Psoas muscle (tissue), 8 donors: ENCODE measurements around the gene SLC34A3. TPM values are rescaled to one million over a fixed set of nuclear protein-coding genes. Genes with fewer than 3 reads are reported as not detected.

Source experiments
- ATAC-seq, 4 donors: fragments of 200-7000 bp; cut with Tn5 transposase; one replicate each; pipeline ENCODE4 v1.9.1; 2020; ENCODE audit warnings: moderate library complexity in 3 of 4, mild to moderate bottlenecking in 2 of 4
- DNase-seq, 2 donors: peaks; one replicate each; pipeline ENCODE4 v3.0.0-alpha.2; 2020
- H3K27ac ChIP-seq: fragments of 200-600 bp; one replicate; pipeline ENCODE4 v1.8.0; 2022
- H3K27me3 ChIP-seq, 3 donors: fragments of 200-600 bp in 1 of 3; one replicate each; pipeline versions ENCODE4 v1.6.1 to v1.8.0; 2013 to 2022; ENCODE audit warnings: low read length in 2 of 3, mild to moderate bottlenecking in 2 of 3, moderate library complexity in 1 of 3; ENCODE audit not compliant: insufficient read depth in 3 of 3
- H3K36me3 ChIP-seq, 2 donors: fragments of 200-600 bp in 1 of 2; one replicate each; pipeline versions ENCODE4 v1.6.1 to v1.8.0; 2013 to 2022; ENCODE audit warnings: low read depth in 1 of 2, mild to moderate bottlenecking in 1 of 2, moderate library complexity in 1 of 2; ENCODE audit not compliant: insufficient read depth in 1 of 2
- H3K4me1 ChIP-seq: fragments of 200-600 bp; one replicate; pipeline ENCODE4 v1.8.0; 2022
- H3K4me3 ChIP-seq: fragments of 200-600 bp; one replicate; pipeline ENCODE4 v1.8.0; 2022; ENCODE audit warnings: mild to moderate bottlenecking
- H3K9me3 ChIP-seq: fragments of 200-600 bp; one replicate; pipeline ENCODE4 v1.8.0; 2022
- CTCF ChIP-seq: fragments of 200-600 bp; IDR thresholded peaks from one replicate; pipeline ENCODE4 v1.8.0; 2022; ENCODE audit warnings: antibody characterized with exemption
- WGBS, 3 donors: extraction: QIAGEN DNeasy Blood & Tissue Kit; methylation state at CpG; one replicate each; pipeline versions ENCODE4 v1.1.6 to v1.1.7; 2013; 5-methylcytosine and 5-hydroxymethylcytosine counted together
- intact Hi-C, 2 donors: fragments of 100-400 bp; cut with DNase I; formaldehyde crosslinking; loops; one replicate each; pipeline versions ENCODE4 v1.11.0 to v1.14.2; 2022
- polyA plus RNA-seq, 3 donors: library from polyadenylated mRNA; stranded (reverse); fragments of 200-250 nt; gene quantifications; one replicate each; pipeline ENCODE4 v1.2.3, GENCODE V29; 2013
- total RNA-seq, 4 donors: library from RNA; stranded (reverse); fragmentation: NEBNext Ultra II Directional in 2 of 4; extraction: Animal tissue kit (Norgen Biotek cat#: 25700) in 2 of 4; gene quantifications; one replicate each; pipeline versions ENCODE4 v1.2.1 to v1.2.4, GENCODE V29; 2021 to 2023
- donor health status: healthy with polysubstance abuse.
- donor health status: DM: no; HTN: no; CAD: no; lungs with moderate emphysema.
- donor health status: Bipolar disorder and iron deficiency.
- donor health status: healthy.
- donor health status: DM: yes; HTN: yes; CAD: no.
- donor health status: DM: no; HTN: no; CAD: no.
- donor health status: DM: no; HTN: no; CAD: no.
- donor health status: DM: yes; HTN: yes; CAD: no.

Gene SLC34A3
- total and polyA plus RNA-seq, 7 donors: not detected

DNA sequence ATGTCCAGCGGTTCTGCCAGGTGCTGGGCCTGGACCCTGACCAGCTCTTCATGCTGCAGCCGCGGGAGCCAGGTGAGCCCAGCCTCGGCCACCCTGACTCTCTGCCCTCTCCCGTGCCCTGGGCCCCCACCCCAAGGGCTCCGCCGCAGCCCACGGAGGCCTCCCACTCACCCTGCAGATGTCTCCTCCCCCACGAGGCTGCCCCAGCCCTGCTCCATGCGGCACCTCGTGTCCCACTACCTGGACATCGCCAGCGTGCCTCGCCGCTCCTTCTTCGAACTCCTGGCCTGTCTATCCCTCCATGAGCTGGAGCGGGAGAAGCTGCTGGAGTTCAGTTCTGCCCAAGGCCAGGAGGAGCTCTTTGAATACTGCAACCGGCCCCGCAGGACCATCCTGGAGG is 16.1 kb upstream of the SLC34A3 start:
- H3K9me3 ChIP-seq: no peaks in the 10 kb centered on the region
- H3K27me3 ChIP-seq: no peaks in the 10 kb centered on the region
- WGBS, 3 donors: 91 to 93% (median 92%) methylated on average over 19 of the region's 19 CpGs
- no peaks in the 10 kb centered on the region for H3K4me1 ChIP-seq
- intact Hi-C loops: no loop called here
- no peak overlapping the region for H3K27ac ChIP-seq
- peaks cover 0 to 12% of the 10 kb centered on the region in 2 donors for H3K36me3 ChIP-seq
- no peak for TF ChIP-seq CTCF
- ATAC-seq: no peak
- DNase-seq: no peak
- H3K4me3 ChIP-seq: no peak overlapping the region

- 91 to 94% (median 92%) methylated on average over 20 to 22 of the region's 22 CpGs for WGBS, 3 donors
- ATAC-seq (no peak), DNase-seq (no peak)
- H3K27me3 ChIP-seq: no peaks in the 10 kb centered on the region
- H3K4me3 ChIP-seq: no peak overlapping the region
- no peak for TF ChIP-seq CTCF
- H3K9me3 ChIP-seq: no peaks in the 10 kb centered on the region
- H3K4me1 ChIP-seq: no peaks in the 10 kb centered on the region
- intact Hi-C loops: no loop called here
- H3K27ac ChIP-seq: no peak overlapping the region
- peaks cover 0 to 12% of the 10 kb centered on the region in 2 donors for H3K36me3 ChIP-seq
Measured at GRCh38 chr9:137215196-137215986, 15.3 kb upstream of the SLC34A3 start.

DNA sequence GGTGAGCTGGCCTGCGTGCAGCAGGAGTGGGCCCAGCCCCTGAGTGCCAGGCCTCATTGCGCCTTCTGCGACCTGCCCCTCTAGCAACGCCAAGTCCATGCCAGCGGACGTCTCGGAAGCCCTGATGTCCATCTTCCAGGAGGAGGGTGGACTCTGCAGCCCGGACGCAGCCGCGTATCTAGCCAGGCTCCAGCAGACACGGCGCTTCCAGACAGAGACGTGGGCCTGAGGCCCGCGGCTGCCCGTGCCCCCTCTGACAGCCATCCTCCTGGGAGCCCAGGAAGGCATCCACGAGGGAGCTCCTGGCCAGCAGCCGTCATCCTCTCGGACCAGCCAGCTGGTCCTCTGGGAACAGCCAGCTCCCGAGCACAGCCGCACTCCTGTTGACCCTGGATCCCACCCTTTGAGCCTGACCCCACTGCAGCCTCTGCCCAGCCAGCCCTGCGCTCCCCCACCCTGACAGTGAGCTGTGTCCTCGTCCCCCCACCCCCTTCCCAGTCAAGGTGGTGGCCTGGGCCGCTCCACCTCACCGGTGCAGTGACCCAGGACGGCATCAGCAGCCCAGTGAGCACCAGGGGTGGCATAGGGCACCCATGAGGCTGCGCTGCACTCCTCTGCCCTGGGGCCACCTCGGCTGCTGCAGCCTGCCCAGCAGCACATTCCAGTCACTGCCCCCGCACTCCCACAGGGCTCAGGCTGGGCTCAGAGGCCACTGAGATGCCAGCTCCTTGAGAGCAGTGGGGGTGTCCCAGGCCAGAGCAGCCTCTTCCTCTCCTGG is 14.3 kb upstream of the SLC34A3 start:
- Histone ChIP-seq H3K4me1 (no peaks in the 10 kb centered on the region), H3K36me3 (peaks cover 0 to 12% of the 10 kb centered on the region in 2 donors), H3K4me3 (no peak overlapping the region), H3K9me3 (no peaks in the 10 kb centered on the region), H3K27ac (no peak overlapping the region), H3K27me3 (no peaks in the 10 kb centered on the region)
- no peak for ATAC-seq
- WGBS, 3 donors: 88 to 90% (median 90%) methylated on average over 27 to 30 of the region's 30 CpGs
- DNase-seq: no peak
- TF ChIP-seq CTCF: no peak
- intact Hi-C loops: no loop called here

GRCh38 chr9:137217276-137218211 is 13.2 kb upstream of the SLC34A3 start:
- intact Hi-C loops: no loop called here
- Histone ChIP-seq H3K4me3 (peak overlapping the region; percentile 59), H3K4me1 (peaks cover 3% of the 10 kb centered on the region), H3K36me3 (peaks cover 0 to 12% of the 10 kb centered on the region in 2 donors), H3K27me3 (no peaks in the 10 kb centered on the region), H3K27ac (peak overlapping the region; percentile 58), H3K9me3 (no peaks in the 10 kb centered on the region)
- peak; percentile 69 to 78 for DNase-seq
- peak; percentile 54 to 68 (median 64) for ATAC-seq
- no peak for TF ChIP-seq CTCF
- 37 to 51% (median 47%) methylated on average over 34 to 36 of the region's 36 CpGs for WGBS, 3 donors
